Keratinocyte (primary cell): ENCODE measurements around the gene ATG10. TPM values are rescaled to one million over a fixed set of nuclear protein-coding genes. Genes with fewer than 3 reads are reported as not detected.

Experiments
- DNase-seq: peaks from one replicate; pipeline ENCODE4 v3.0.0-alpha.2; 2011; ENCODE audit warnings: low read depth, missing footprints, low spot score
- FAIRE-seq: peaks from 2 replicates; lab custom pipeline; 2011; peaks lifted over from hg19 to GRCh38; lab: Jason Lieb, UNC
- H2AFZ ChIP-seq: 2 replicates; pipeline ENCODE4 v1.6.0; 2012; ENCODE audit warnings: low read length, control low read depth, inconsistent platforms; ENCODE audit not compliant: control insufficient read depth
- H3K27ac ChIP-seq: 2 replicates; pipeline ENCODE4 v1.5.1; 2011; ENCODE audit warnings: low read length; ENCODE audit not compliant: control insufficient read depth, insufficient read depth
- H3K27me3 ChIP-seq: 3 replicates; pipeline ENCODE4 v1.6.0; 2011; ENCODE audit warnings: low read length; ENCODE audit not compliant: control insufficient read depth, insufficient read depth; ENCODE audit errors: extremely low read depth
- H3K36me3 ChIP-seq, 2 experiments: 2 replicates in 1 of 2; 3 replicates in 1 of 2; pipeline ENCODE4 v1.5.1; 2011; ENCODE audit warnings: low read length in 2 of 2, mild to moderate bottlenecking in 1 of 2; ENCODE audit not compliant: control insufficient read depth in 2 of 2, insufficient read depth in 2 of 2; ENCODE audit errors: extremely low read depth in 1 of 2
- H3K4me1 ChIP-seq: 3 replicates; pipeline ENCODE4 v1.5.1; 2011; ENCODE audit warnings: low read length; ENCODE audit not compliant: control insufficient read depth, insufficient read depth; ENCODE audit errors: extremely low read depth
- H3K4me2 ChIP-seq: 3 replicates; pipeline ENCODE4 v1.6.0; 2011; ENCODE audit warnings: low read depth, low read length; ENCODE audit not compliant: control insufficient read depth, insufficient read depth; ENCODE audit errors: extremely low read depth
- H3K4me3 ChIP-seq, 3 experiments: fragments of 200-600 bp in 1 of 3; sonication (generic) in 1 of 3; 2 replicates in 2 of 3; 3 replicates in 1 of 3; pipeline ENCODE4 v1.5.1; 2011 to 2016; ENCODE audit warnings: low read length in 3 of 3, mild to moderate bottlenecking in 3 of 3, control low read depth in 2 of 3, inconsistent platforms in 1 of 3, low read depth in 1 of 3, mixed read lengths in 1 of 3, mixed run types in 1 of 3, moderate library complexity in 1 of 3; ENCODE audit not compliant: control insufficient read depth in 2 of 3, insufficient read depth in 2 of 3; ENCODE audit errors: extremely low read depth in 1 of 3
- H3K79me2 ChIP-seq: 2 replicates; pipeline ENCODE4 v1.6.0; 2012; ENCODE audit warnings: low read length; ENCODE audit not compliant: control insufficient read depth, insufficient read depth
- H3K9ac ChIP-seq: 3 replicates; pipeline ENCODE4 v1.6.0; 2011; ENCODE audit warnings: low read length; ENCODE audit not compliant: control insufficient read depth, insufficient read depth; ENCODE audit errors: extremely low read depth
- H3K9me1 ChIP-seq: 3 replicates; pipeline ENCODE4 v1.6.0; 2011; ENCODE audit warnings: low read length; ENCODE audit not compliant: control insufficient read depth, insufficient read depth; ENCODE audit errors: extremely low read depth
- H3K9me3 ChIP-seq: 2 replicates; pipeline ENCODE4 v1.5.1; 2012; ENCODE audit warnings: low read depth, low read length; ENCODE audit not compliant: control insufficient read depth
- H4K20me1 ChIP-seq: 3 replicates; pipeline ENCODE4 v1.6.0; 2011; ENCODE audit warnings: low read length; ENCODE audit not compliant: control insufficient read depth, insufficient read depth; ENCODE audit errors: extremely low read depth
- EZH2 ChIP-seq: IDR thresholded peaks from one replicate; pipeline ENCODE4 v1.6.1; 2012; ENCODE audit warnings: inconsistent platforms, mild to moderate bottlenecking, low read length, moderate library complexity
- dilution Hi-C: fragments of 300-500 bp; cut with MboI; formaldehyde crosslinking; loops from one replicate; pipeline ENCODE4 v1.7.0; 2020; ENCODE audit warnings: low sequenced_read_pairs; ENCODE audit not compliant: extremely low pct_ligation_motif_present
- polyA plus RNA-seq, 5 experiments: library from polyadenylated mRNA; depleted of rRNA in 3 of 5; stranded (reverse) in 3 of 5; stranded (forward) in 1 of 5; unstranded in 1 of 5; fragments of >200 nt; gene quantifications; 1 replicate in 1 of 5; 2 replicates in 3 of 5; 3 replicates in 1 of 5; pipeline versions ENCODE4 v1.2.1 to v1.2.3, GENCODE V29; 2011 to 2012; ENCODE audit warnings: missing spikeins in 2 of 5, low read depth in 1 of 5, low replicate concordance in 1 of 5
- TF ChIP-seq, protein P1 (sequence below), 3 experiments: IDR thresholded peaks in 1 of 3; conservative IDR thresholded peaks in 1 of 3; optimal IDR thresholded peaks in 1 of 3; 2 replicates in 2 of 3; 3 replicates in 1 of 3; pipeline versions ENCODE3 to v1.5.1; 2011; ENCODE audit warnings: low read length in 3 of 3, mild to moderate bottlenecking in 3 of 3, moderate library complexity in 2 of 3, control low read depth in 1 of 3, inconsistent platforms in 1 of 3; ENCODE audit not compliant: insufficient read depth in 2 of 3; ENCODE audit errors: extremely low read depth in 1 of 3

The ATG10 gene
- polyA plus RNA-seq, 1 donor (not counting 4 experiments of a cell fraction or from before 2014, with no cell fraction given) = 5.4 TPM

DNA sequence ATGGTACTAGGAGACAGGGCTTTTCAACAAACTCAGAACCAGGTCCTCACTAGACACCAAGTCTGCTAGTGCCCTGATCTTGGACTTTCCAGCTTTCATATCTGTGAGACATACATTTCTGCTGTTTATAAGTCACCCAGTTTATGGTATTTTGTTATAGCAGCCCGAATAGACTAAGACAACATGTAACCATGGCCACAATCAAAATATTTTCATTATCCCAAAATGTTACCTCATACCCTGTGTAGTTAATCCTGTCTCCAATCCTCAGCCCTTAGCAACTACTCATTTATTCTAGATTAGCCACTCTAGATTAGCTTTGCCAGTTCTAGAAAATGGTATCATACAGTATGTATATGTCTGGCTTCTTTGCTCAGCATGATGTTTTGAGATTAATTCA lies 6.3 kb upstream of the ATG10 start:
- Histone ChIP-seq H4K20me1 (no peaks in the 10 kb centered on the region), H3K4me2 (no peak overlapping the region), H3K9me1 (no peaks in the 10 kb centered on the region), H3K27ac (no peak overlapping the region), H3K27me3 (no peaks in the 10 kb centered on the region), H3K79me2 (no peaks in the 10 kb centered on the region), H3K4me1 (no peaks in the 10 kb centered on the region), H3K9ac (no peak overlapping the region), H2AFZ (no peak overlapping the region), H3K9me3 (no peaks in the 10 kb centered on the region), H3K4me3 (no peak overlapping the region), H3K36me3 (no peaks in the 10 kb centered on the region)
- dilution Hi-C loops = no loop called here
- TF ChIP-seq, protein P1, sequence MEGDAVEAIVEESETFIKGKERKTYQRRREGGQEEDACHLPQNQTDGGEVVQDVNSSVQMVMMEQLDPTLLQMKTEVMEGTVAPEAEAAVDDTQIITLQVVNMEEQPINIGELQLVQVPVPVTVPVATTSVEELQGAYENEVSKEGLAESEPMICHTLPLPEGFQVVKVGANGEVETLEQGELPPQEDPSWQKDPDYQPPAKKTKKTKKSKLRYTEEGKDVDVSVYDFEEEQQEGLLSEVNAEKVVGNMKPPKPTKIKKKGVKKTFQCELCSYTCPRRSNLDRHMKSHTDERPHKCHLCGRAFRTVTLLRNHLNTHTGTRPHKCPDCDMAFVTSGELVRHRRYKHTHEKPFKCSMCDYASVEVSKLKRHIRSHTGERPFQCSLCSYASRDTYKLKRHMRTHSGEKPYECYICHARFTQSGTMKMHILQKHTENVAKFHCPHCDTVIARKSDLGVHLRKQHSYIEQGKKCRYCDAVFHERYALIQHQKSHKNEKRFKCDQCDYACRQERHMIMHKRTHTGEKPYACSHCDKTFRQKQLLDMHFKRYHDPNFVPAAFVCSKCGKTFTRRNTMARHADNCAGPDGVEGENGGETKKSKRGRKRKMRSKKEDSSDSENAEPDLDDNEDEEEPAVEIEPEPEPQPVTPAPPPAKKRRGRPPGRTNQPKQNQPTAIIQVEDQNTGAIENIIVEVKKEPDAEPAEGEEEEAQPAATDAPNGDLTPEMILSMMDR (optimal IDR thresholded peaks at IDR 0.05 in 1 of 3, IDR thresholded peaks at IDR 0.05 in 1 of 3, conservative IDR thresholded peaks at IDR 0.05 in 1 of 3; ENCODE audit: extremely low read depth in 1 of 3, insufficient read depth in 2 of 3, low read length in 3 of 3) = no peak
- TF ChIP-seq EZH2 = no peak
- FAIRE-seq = no peak
- no peak for DNase-seq

DNA sequence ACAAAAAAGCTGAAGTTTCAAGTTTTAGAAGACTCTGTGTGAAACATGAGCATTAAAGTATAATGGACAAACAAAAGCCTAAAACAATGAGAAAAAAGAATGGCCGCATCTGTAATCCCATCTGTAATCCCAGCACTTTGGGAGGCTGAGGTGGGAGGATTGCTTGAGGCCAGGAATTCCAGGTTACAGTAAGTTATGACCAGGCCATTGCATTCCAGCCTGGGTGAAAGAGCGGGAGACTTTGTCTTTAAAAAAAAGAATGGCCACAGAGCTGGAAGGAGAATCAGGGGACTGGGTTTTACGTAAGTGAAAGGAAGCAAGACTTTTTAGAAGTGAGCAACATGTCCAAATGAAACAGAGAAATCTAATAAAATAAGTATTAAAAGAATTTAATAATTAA lies 2.6 kb upstream of the ATG10 start:
- dilution Hi-C loops = no loop called here

More for the DNA sequence above, 2.6 kb upstream of the ATG10 start:
- DNase-seq = no peak
- H3K4me2 ChIP-seq = no peak overlapping the region
- no peak overlapping the region for H3K4me3 ChIP-seq
- no peaks in the 10 kb centered on the region for H3K9me3 ChIP-seq
- no peak for FAIRE-seq
- TF ChIP-seq EZH2 = no peak
- TF ChIP-seq, protein P1 (optimal IDR thresholded peaks at IDR 0.05 in 1 of 3, IDR thresholded peaks at IDR 0.05 in 1 of 3, conservative IDR thresholded peaks at IDR 0.05 in 1 of 3; ENCODE audit: extremely low read depth in 1 of 3, insufficient read depth in 2 of 3, low read length in 3 of 3) = no peak
- no peak overlapping the region for H2AFZ ChIP-seq
- no peaks in the 10 kb centered on the region for H3K27me3 ChIP-seq
- no peaks in the 10 kb centered on the region for H3K9me1 ChIP-seq
- no peaks in the 10 kb centered on the region for H3K79me2 ChIP-seq
- H4K20me1 ChIP-seq = no peaks in the 10 kb centered on the region
- no peaks in the 10 kb centered on the region for H3K36me3 ChIP-seq
- no peak overlapping the region for H3K9ac ChIP-seq
- no peak overlapping the region for H3K27ac ChIP-seq
- H3K4me1 ChIP-seq = peaks cover 4% of the 10 kb centered on the region
